Measurements from ENCODE around the gene AAMDC. TPM values are rescaled to one million over a fixed set of nuclear protein-coding genes. Genes with fewer than 3 reads are reported as not detected.
A peak's percentile ranks its signal among the peaks of the same experiment; 100 is the strongest.
"Not testable (repeated sequence)": the region's sequence is repeated elsewhere in the genome, so short reads cannot be mapped to it uniquely, and the experiment has no call there.

AAMDC gene
- total RNA-seq, 1 donor from 2014 or later: 27.3 TPM

DNA sequence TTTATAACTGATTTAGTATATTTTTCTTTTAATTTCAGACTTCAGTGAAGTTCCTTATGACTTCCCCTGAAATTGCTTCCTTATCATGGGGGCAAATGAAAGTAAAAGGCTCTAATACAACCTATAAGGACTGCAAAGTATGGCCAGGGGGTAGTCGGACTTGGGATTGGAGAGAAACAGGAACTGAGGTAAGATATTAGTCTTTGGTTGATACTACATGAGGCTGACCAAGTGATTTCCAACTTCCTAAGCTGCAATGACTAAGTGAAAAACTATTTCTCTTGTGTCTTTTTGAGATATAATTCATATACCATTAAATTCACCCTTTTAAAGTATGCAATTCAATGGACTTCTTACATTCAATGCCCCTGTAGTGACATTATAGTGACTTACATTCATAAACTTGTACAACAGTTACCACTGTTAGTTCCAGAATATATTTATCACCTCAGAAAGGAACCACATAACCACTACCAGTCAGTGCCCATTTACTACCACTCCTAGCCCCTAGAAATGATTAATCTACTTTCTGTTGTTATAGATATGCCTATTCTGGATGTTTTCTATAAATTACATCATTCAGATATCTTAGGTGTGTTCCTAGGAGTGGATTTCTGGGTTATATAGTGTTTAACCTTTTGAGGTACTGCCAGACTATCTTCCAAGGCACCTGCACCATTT lies 21.6 kb downstream of the AAMDC start:
- no peak overlapping the region for H3K27ac ChIP-seq
- no peaks in the 10 kb centered on the region for H3K27me3 ChIP-seq
- DNase-seq (no peak), ATAC-seq (peak; percentile 38)
- intact Hi-C loops (cut with DNase I): no loop called here
- H3K4me1 ChIP-seq: no peaks in the 10 kb centered on the region
- no peaks in the 10 kb centered on the region for H3K9me3 ChIP-seq
- TF ChIP-seq, protein P1, sequence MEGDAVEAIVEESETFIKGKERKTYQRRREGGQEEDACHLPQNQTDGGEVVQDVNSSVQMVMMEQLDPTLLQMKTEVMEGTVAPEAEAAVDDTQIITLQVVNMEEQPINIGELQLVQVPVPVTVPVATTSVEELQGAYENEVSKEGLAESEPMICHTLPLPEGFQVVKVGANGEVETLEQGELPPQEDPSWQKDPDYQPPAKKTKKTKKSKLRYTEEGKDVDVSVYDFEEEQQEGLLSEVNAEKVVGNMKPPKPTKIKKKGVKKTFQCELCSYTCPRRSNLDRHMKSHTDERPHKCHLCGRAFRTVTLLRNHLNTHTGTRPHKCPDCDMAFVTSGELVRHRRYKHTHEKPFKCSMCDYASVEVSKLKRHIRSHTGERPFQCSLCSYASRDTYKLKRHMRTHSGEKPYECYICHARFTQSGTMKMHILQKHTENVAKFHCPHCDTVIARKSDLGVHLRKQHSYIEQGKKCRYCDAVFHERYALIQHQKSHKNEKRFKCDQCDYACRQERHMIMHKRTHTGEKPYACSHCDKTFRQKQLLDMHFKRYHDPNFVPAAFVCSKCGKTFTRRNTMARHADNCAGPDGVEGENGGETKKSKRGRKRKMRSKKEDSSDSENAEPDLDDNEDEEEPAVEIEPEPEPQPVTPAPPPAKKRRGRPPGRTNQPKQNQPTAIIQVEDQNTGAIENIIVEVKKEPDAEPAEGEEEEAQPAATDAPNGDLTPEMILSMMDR (IDR thresholded peaks at IDR 0.05): no peak
- H3K4me3 ChIP-seq: no peak overlapping the region
- peaks cover 37% of the 10 kb centered on the region for H3K36me3 ChIP-seq

GRCh38 chr11:77843700-77844099 lies 22.8 kb downstream of the AAMDC start:
- H3K9me3 ChIP-seq; DNase-seq; H3K4me1 ChIP-seq; ATAC-seq; intact Hi-C loops (cut with DNase I); H3K27me3 ChIP-seq; H3K27ac ChIP-seq; H3K4me3 ChIP-seq: not testable (repeated sequence)
- H3K36me3 ChIP-seq: peaks cover 42% of the 10 kb centered on the region

DNA sequence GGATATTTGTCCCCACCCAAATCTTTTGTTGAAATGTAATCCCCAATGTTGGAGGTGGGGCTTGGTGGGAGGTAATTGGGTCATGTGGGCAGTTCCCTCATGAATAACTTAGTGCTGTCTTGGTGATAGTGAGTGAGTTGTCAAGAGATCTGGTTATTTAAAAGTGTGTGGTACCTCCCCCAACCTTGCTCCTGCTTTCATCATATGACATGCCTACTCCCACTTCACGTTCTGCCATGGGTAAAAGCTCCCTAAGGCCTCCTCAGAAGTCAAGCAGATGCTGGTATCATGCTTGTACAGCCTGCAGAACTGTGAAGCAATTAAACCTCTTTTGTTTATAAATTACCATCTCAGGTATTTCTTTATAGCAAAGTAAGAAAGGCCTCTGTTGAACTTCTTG lies 30.6 kb downstream of the AAMDC start:
- H3K4me3 ChIP-seq: no peak overlapping the region
- TF ChIP-seq, protein P1 (IDR thresholded peaks at IDR 0.05): no peak
- H3K27ac ChIP-seq: no peak overlapping the region
- intact Hi-C loops (cut with DNase I): no loop called here
- no peaks in the 10 kb centered on the region for H3K9me3 ChIP-seq
- no peaks in the 10 kb centered on the region for H3K4me1 ChIP-seq
- peaks cover 17% of the 10 kb centered on the region for H3K36me3 ChIP-seq
- no peak for DNase-seq
- H3K27me3 ChIP-seq: no peaks in the 10 kb centered on the region
- ATAC-seq: no peak

DNA sequence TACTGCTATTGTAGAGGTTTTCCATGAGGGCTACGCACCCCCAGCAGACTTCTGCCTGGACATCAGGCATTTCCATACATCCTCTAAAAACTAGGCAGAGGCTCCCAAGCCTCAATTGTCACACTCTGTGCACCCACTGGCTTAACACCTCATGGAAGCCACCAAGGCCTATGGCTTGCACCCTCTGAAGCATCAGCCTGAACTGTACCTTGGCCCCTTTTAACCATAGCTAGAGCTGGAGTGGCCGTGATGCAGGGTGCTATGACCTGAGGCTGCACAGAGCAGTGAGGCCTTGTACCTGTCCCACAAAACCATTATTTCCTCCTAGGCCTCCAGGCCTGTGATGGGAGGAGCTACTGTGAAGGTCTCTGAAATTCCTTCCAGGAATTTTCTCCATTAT lies 33.9 kb downstream of the AAMDC start:
- Histone ChIP-seq H3K36me3 (peaks cover 19% of the 10 kb centered on the region), H3K27me3 (no peaks in the 10 kb centered on the region), H3K27ac (no peak overlapping the region), H3K9me3 (no peaks in the 10 kb centered on the region), H3K4me3 (no peak overlapping the region), H3K4me1 (no peaks in the 10 kb centered on the region)
- ATAC-seq: no peak
- DNase-seq: no peak
- TF ChIP-seq, protein P1 (IDR thresholded peaks at IDR 0.05): no peak
- intact Hi-C loops (cut with DNase I): no loop called here

DNA sequence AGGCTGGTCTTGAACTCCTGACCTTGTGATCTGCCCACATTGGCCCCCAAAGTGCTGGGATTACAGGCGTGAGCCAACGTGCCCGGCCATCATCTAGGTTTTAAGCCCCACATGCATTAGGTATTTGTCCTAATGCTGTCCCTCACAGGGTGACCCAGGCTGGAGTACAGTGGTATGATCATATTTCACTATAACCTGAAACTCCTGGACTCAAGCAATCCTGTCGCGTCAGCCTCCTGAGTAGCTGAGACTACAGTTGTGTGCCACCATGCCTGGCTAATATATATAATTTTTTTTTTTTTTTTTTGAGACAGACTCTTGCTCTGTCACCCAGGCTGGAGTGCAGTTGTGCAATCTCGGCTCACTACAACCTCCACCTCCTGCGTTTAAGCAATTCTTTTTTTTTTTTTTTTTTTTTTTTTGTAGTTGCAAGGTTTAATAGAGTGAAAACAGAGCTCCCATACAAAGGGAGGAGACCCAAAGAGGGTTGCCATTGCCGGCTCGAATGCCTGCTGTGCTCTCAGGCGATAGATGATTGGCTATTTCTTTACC lies 37.0 kb downstream of the AAMDC start:
- H3K27ac ChIP-seq; ATAC-seq; H3K4me1 ChIP-seq; DNase-seq; H3K9me3 ChIP-seq; H3K4me3 ChIP-seq; H3K27me3 ChIP-seq; intact Hi-C loops (cut with DNase I): not testable (repeated sequence)
- H3K36me3 ChIP-seq: peaks cover 19% of the 10 kb centered on the region

GRCh38 chr11:77861444-77861843 lies 40.5 kb downstream of the AAMDC start:
- ATAC-seq; H3K4me1 ChIP-seq; H3K4me3 ChIP-seq; H3K27me3 ChIP-seq; intact Hi-C loops (cut with DNase I); DNase-seq; H3K36me3 ChIP-seq; H3K27ac ChIP-seq; H3K9me3 ChIP-seq: not testable (repeated sequence)

DNA sequence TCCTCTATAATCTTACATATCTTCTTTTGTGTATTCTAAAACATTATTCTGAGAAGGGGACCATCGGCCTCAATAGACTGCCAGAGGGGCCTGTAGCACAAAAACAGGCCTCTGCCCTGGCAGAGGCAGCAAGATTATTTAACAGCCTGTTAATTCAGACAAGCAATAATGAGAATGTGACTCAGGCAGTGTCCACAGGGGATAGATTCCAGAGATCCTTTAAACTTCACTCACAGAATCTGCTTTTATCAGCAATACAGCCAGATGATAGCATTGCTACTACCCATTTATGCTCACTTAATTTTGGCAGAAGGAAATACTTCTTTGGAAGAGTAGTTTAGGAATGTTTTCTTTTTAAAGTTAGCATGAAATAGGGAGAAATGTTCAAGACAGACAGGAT lies 44.9 kb downstream of the AAMDC start:
- ATAC-seq: no peak

More for the DNA sequence above, 44.9 kb downstream of the AAMDC start:
- Histone ChIP-seq H3K4me1 (peaks cover 4% of the 10 kb centered on the region), H3K36me3 (peaks cover 8% of the 10 kb centered on the region), H3K27me3 (no peaks in the 10 kb centered on the region), H3K4me3 (no peak overlapping the region), H3K9me3 (no peaks in the 10 kb centered on the region), H3K27ac (no peak overlapping the region)
- intact Hi-C loops (cut with DNase I): no loop called here
- TF ChIP-seq, protein P1 (IDR thresholded peaks at IDR 0.05): no peak
- no peak for DNase-seq
